Thyroid gland (tissue), 4 donors: ENCODE measurements around the gene DMC1. TPM values are rescaled to one million over a fixed set of nuclear protein-coding genes. Genes with fewer than 3 reads are reported as not detected.

Source experiments
- DNase-seq, 2 donors: peaks; one replicate each; pipeline ENCODE4 v3.0.0-alpha.2; 2019
- H3K27ac ChIP-seq, 3 donors: fragments of 200-600 bp; sonication (generic); 1 replicate in 2 of 3; 2 replicates in 1 of 3; pipeline ENCODE4 v1.5.1; 2016 to 2019; ENCODE audit warnings: mild to moderate bottlenecking in 1 of 3, moderate library complexity in 1 of 3
- H3K27me3 ChIP-seq: fragments of 200-600 bp; sonication (generic); one replicate; pipeline ENCODE4 v1.5.1; 2019
- H3K36me3 ChIP-seq, 2 donors: fragments of 200-600 bp; sonication (generic); one replicate each; pipeline ENCODE4 v1.5.1; 2016 to 2019
- H3K4me1 ChIP-seq, 2 donors: fragments of 200-600 bp; sonication (generic); one replicate each; pipeline ENCODE4 v1.5.1; 2017 to 2019
- H3K4me3 ChIP-seq, 3 donors: fragments of 200-600 bp; sonication (generic); replicated peaks in 1 of 3; 1 replicate in 2 of 3; 2 replicates in 1 of 3; pipeline ENCODE4 v1.5.1; 2016; ENCODE audit warnings: mild to moderate bottlenecking in 1 of 3
- H3K9me3 ChIP-seq: fragments of 200-600 bp; sonication (generic); one replicate; pipeline ENCODE4 v1.5.1; 2017
- CTCF ChIP-seq, 6 experiments: fragments of 200-600 bp in 3 of 6; fragments of 450-650 bp in 3 of 6; sonication (generic) in 3 of 6; IDR thresholded peaks; one replicate each; pipeline ENCODE4 v1.5.1; 2016 to 2019; ENCODE audit warnings: antibody characterized with exemption in 6 of 6, mild to moderate bottlenecking in 2 of 6, inconsistent platforms in 1 of 6, moderate library complexity in 1 of 6
- POLR2A ChIP-seq, 2 donors: fragments of 450-650 bp; IDR thresholded peaks; one replicate each; pipeline ENCODE4 v1.6.1; 2017; ENCODE audit warnings: antibody characterized with exemption in 2 of 2, mild to moderate bottlenecking in 2 of 2, moderate library complexity in 1 of 2
- WGBS, 2 donors: methylation state at CpG; one replicate each; pipeline ENCODE4 v1.1.5; 2017; 5-methylcytosine and 5-hydroxymethylcytosine counted together
- intact Hi-C: fragments of 100-400 bp; cut with DNase I; formaldehyde crosslinking; loops from one replicate; pipeline ENCODE4 v1.15.1; 2023
- total RNA-seq, 4 donors: library from RNA; depleted of rRNA; stranded (reverse); fragments of >200 nt; gene quantifications; one replicate each; pipeline ENCODE4 v1.2.3, GENCODE V29; 2016

DMC1 gene
- total RNA-seq, 4 donors from 2014 or later = 0.78 to 25.9 (median 1.1) TPM; not detected in 1

DNA sequence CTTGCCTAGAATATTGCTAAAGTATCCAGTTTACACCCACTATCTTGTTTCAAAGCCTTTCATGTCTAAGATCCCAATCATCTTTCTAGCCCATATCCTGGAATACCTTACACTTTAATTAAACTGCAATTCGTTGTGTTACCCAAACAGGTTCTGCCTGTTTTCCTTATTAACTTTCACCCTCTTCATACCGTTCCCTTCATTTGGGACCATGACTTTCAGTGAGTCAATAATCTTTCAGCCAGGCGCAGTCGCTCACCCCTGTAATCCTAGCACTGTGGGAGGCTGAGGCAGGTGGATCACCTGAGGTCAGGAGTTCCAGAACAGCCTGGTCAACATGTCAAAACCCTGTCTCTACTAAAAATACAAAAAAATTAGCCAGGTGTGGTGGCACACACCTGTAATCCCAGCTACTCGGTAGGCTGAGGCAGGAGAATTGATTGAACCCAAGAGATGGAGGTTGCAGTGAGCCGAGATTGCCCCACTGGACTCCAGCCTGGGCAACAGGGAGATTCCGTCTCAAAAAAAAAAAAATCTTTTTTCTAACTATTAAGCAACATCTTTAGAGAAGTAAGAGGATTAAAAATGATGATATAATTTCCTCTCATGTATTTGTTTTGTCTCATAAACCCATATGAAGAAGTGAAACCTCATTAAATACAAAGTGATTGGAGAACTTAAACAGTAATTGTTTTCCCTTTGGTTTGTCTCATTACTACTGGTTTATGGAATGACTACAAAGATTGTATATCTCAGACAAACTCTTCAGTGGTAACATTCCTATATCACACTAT lies 20.7 kb downstream of the DMC1 start:
- Histone ChIP-seq H3K4me1 (no peaks in the 10 kb centered on the region), H3K4me3 (no peak overlapping the region), H3K9me3 (no peaks in the 10 kb centered on the region), H3K36me3 (no peaks in the 10 kb centered on the region), H3K27ac (no peak overlapping the region), H3K27me3 (no peaks in the 10 kb centered on the region)
- 84 to 86% methylated on average over 7 of the region's 7 CpGs for WGBS, 2 donors
- TF ChIP-seq CTCF (IDR thresholded peaks at IDR 0.05) (no peak), POLR2A (IDR thresholded peaks at IDR 0.05) (no peak)
- no peak for DNase-seq
- intact Hi-C loops = no loop called here

GRCh38 chr22:38540701-38541100 lies 29.3 kb downstream of the DMC1 start:
- H3K36me3 ChIP-seq = no peaks in the 10 kb centered on the region
- H3K27me3 ChIP-seq = no peaks in the 10 kb centered on the region
- no peaks in the 10 kb centered on the region for H3K9me3 ChIP-seq
- TF ChIP-seq CTCF (IDR thresholded peaks at IDR 0.05) (no peak), POLR2A (IDR thresholded peaks at IDR 0.05) (no peak)
- no peak for DNase-seq
- 51 to 54% methylated on average over 2 of the region's 2 CpGs for WGBS, 2 donors
- no peak overlapping the region for H3K4me3 ChIP-seq
- H3K27ac ChIP-seq = no peak overlapping the region
- no peaks in the 10 kb centered on the region for H3K4me1 ChIP-seq
- intact Hi-C loops = no loop called here

DNA sequence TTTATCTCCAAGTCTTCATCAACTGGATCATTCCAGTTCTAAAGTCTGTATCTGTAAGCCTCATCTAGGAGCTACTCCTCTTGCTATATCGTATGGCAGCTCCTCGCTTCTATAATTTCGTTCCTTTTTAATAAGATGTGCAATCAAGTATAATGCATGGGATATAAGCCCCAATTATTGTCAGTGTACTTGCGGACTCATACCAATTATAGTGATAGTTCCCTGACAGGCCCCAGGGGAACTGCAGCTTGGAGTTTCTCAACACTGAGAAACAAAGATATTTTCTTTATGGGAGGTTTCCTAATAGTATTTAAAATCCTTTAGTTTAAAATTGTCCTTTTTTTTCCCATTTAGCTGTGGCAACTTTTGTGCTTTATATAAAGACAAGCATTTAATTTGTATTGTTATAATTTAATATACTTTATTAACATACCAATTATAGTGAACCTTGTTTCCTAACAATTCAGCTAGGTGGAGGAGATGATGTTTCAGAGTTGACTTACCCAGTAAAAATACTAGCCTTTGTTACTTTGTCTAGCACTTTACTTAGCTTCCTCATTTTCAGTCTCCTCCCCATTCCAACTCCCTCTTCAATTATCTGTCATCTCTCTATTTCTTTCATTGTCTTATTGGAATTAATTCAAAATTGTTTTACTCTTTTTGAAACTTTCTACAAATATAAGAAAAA lies 38.6 kb downstream of the DMC1 start:
- Histone ChIP-seq H3K27me3 (no peaks in the 10 kb centered on the region), H3K4me3 (no peak overlapping the region), H3K36me3 (no peaks in the 10 kb centered on the region), H3K27ac (no peak overlapping the region), H3K4me1 (no peaks in the 10 kb centered on the region), H3K9me3 (no peaks in the 10 kb centered on the region)
- no peak for DNase-seq
- TF ChIP-seq POLR2A (IDR thresholded peaks at IDR 0.05) (no peak), CTCF (IDR thresholded peaks at IDR 0.05) (no peak)
- 93 to 98% methylated on average over 4 of the region's 4 CpGs for WGBS, 2 donors
- intact Hi-C loops = no loop called here

DNA sequence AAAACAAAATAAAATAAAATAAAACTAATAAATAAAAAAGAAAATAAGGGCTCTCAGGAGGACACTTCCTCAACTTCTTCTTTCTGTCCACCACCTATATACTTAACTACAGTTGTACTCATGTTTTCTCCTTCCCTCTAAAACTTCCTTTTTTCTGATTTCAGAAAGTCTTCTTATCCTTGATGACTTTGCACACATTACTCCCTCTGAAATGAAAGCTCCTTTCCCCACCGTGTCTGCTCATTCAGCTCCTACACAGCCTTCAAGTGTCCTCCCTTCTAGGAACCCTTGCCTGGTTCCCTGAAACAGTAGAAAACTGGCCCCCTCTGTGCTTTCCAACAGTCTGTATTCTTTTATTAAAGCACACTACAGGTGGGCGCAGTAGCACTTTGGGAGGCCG lies 45.6 kb downstream of the DMC1 start:
- intact Hi-C loops = no loop called here
- 83 to 85% methylated on average over 3 of the region's 3 CpGs for WGBS, 2 donors
- H3K4me1 ChIP-seq = no peaks in the 10 kb centered on the region
- no peak for DNase-seq
- H3K36me3 ChIP-seq = no peaks in the 10 kb centered on the region
- H3K27me3 ChIP-seq = no peaks in the 10 kb centered on the region
- H3K27ac ChIP-seq = no peak overlapping the region
- no peaks in the 10 kb centered on the region for H3K9me3 ChIP-seq
- H3K4me3 ChIP-seq = no peak overlapping the region
- TF ChIP-seq POLR2A (IDR thresholded peaks at IDR 0.05) (no peak), CTCF (IDR thresholded peaks at IDR 0.05) (no peak)

GRCh38 chr22:38523479-38523878 lies 46.5 kb downstream of the DMC1 start:
- no peak for TF ChIP-seq POLR2A (IDR thresholded peaks at IDR 0.05)
- no peak for TF ChIP-seq CTCF (IDR thresholded peaks at IDR 0.05)
- DNase-seq = no peak
- Histone ChIP-seq H3K27me3 (no peaks in the 10 kb centered on the region), H3K36me3 (no peaks in the 10 kb centered on the region), H3K27ac (no peak overlapping the region), H3K4me1 (no peaks in the 10 kb centered on the region), H3K9me3 (no peaks in the 10 kb centered on the region), H3K4me3 (no peak overlapping the region)
- intact Hi-C loops = no loop called here
- 92 to 97% methylated on average over 5 of the region's 5 CpGs for WGBS, 2 donors
